Measurements from ENCODE around the gene ZNF212. TPM values are rescaled to one million over a fixed set of nuclear protein-coding genes. Genes with fewer than 3 reads are reported as not detected.

ZNF212 gene
- polyA plus RNA-seq, 1 of the 3 experiments (the other 2 are of a cell fraction), result 11.5 TPM

GRCh38 chr7:149284343-149284742 is 44.9 kb downstream of the ZNF212 start:
- H3K9me2 ChIP-seq, result no peaks in the 10 kb centered on the region
- H3K27ac ChIP-seq (ENCODE audit: low read depth in 2 of 2, low read length in 1 of 2), result no peak overlapping the region
- WGBS (ENCODE audit: low lambda C conversion rate), result 68% methylated on average over 2 of the region's 3 CpGs
- ChIA-PET CTCF (interaction anchor here (0.7 to 2.5 kb wide), 4 partner anchors 23 to 458 kb away, joined by 3 to 20 read pairs (median 3); partner anchors contain the start of gene ZNF783), POLR2A (interaction anchor here (1.7 to 1.8 kb wide), 2 partner anchors 10 to 22 kb away, joined by 6 read pairs; partner anchors contain the start of gene ZNF783)
- no peaks in the 10 kb centered on the region for H3F3A ChIP-seq (replicated peaks; ENCODE audit: insufficient read depth)
- H4K20me1 ChIP-seq (ENCODE audit: insufficient read depth), result no peaks in the 10 kb centered on the region
- H3K4me3 ChIP-seq (ENCODE audit: low read depth in 2 of 2, low read length in 1 of 2), result no peak overlapping the region
- H3K79me2 ChIP-seq (ENCODE audit: insufficient read depth), result no peaks in the 10 kb centered on the region
- H3K27me3 ChIP-seq (ENCODE audit: insufficient read depth), result no peaks in the 10 kb centered on the region
- H3K4me1 ChIP-seq (ENCODE audit: control insufficient read depth in 1 of 2, insufficient read depth in 2 of 2, low read depth in 1 of 2, low read length in 1 of 2), result peaks cover 0 to 14% of the 10 kb centered on the region in 2 experiments; a peak in 1 of 4 replicates
- no peak overlapping the region; the same call in 1 of the 2 replicates for H3K4me2 ChIP-seq
- no peak for DNase-seq
- H3K9me3 ChIP-seq, result no peaks in the 10 kb centered on the region
- H3K36me3 ChIP-seq (replicated peaks in 1 of 2; ENCODE audit: control insufficient read depth in 1 of 2, insufficient read depth in 2 of 2, low read length in 1 of 2), result peaks cover 0 to 12% of the 10 kb centered on the region in 2 experiments
- H3K9ac ChIP-seq, result no peak overlapping the region
- TF ChIP-seq FOXM1 (IDR thresholded peaks at IDR 0.05; ENCODE audit: low read depth) (no peak), IRF3 (IDR thresholded peaks at IDR 0.05; ENCODE audit: low read depth, low read length) (no peak), USF1 (IDR thresholded peaks at IDR 0.05; ENCODE audit: borderline replicate concordance, low read depth) (no peak), RXRA (IDR thresholded peaks at IDR 0.05; ENCODE audit: borderline replicate concordance, low read depth) (no peak), PBX3 (IDR thresholded peaks at IDR 0.05) (no peak), ELF1 (IDR thresholded peaks at IDR 0.05) (no peak), CTCF (IDR thresholded peaks at IDR 0.05) (no peak), FOSL2 (IDR thresholded peaks at IDR 0.05; ENCODE audit: borderline replicate concordance, low read depth) (no peak), TAF1 (IDR thresholded peaks at IDR 0.05; ENCODE audit: borderline replicate concordance, low read depth, low read length) (no peak), GABPA (IDR thresholded peaks at IDR 0.05; ENCODE audit: low read depth) (no peak), REST (IDR thresholded peaks at IDR 0.05; ENCODE audit: low read depth, low read length) (no peak), GATA2 (CRISPR knock-in tag; IDR thresholded peaks at IDR 0.05) (no peak), CHD2 (IDR thresholded peaks at IDR 0.05; ENCODE audit: low read length, partially characterized antibody) (no peak), TEAD4 (IDR thresholded peaks at IDR 0.05; ENCODE audit: borderline replicate concordance, insufficient read depth) (no peak)
- H2AFZ ChIP-seq (ENCODE audit: low read depth), result no peak overlapping the region

All from SK-N-SH (cell line).